ENCODE results near the gene SYNPO2. TPM values are rescaled to one million over a fixed set of nuclear protein-coding genes. Genes with fewer than 3 reads are reported as not detected.

SYNPO2 gene
- total and polyA plus RNA-seq, 10 donors = 3.6 to 72.1 (median 29.0) TPM

DNA sequence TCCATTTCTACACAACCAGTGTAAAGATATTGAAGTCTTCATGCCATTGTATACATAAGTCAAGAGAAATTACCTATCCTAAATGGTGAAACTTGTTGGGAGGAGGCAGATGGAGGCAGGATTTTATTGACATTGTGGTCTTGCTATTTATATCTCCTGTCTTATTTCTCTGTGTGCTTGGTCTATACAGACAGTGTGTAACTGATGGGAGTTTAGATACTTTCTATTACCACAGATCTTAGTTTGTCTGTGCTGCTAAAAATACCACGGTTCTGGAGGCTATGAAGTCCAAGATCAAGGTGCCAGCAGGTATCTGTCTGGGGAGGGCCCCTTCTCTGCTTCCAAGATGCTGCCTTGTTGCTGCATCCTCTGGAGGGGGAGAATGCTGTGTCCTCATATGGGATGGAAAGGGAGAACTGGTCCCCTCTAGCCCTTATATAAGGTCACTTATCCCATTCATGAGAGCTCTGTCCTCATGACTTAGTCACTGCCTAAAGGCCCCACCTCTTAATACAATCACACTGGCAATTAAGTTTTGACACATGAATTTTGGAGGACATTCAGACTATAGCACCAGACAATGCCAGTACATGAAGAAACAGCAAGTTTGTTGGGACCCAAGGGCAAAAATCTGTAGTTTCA, 62.4 kb downstream of the SYNPO2 start:
- H3K4me1 ChIP-seq = peaks cover 0 to 8% (median 0%) of the 10 kb centered on the region in 6 donors
- no peak for DNase-seq
- H3K4me3 ChIP-seq = no peak overlapping the region
- 55 to 72% (median 67%) methylated on average over 1 of the region's 1 CpG for WGBS, 5 donors
- no peaks in the 10 kb centered on the region for H3K36me3 ChIP-seq
- no peak for TF ChIP-seq POLR2AphosphoS5 (IDR thresholded peaks at IDR 0.05)
- TF ChIP-seq, protein P1, sequence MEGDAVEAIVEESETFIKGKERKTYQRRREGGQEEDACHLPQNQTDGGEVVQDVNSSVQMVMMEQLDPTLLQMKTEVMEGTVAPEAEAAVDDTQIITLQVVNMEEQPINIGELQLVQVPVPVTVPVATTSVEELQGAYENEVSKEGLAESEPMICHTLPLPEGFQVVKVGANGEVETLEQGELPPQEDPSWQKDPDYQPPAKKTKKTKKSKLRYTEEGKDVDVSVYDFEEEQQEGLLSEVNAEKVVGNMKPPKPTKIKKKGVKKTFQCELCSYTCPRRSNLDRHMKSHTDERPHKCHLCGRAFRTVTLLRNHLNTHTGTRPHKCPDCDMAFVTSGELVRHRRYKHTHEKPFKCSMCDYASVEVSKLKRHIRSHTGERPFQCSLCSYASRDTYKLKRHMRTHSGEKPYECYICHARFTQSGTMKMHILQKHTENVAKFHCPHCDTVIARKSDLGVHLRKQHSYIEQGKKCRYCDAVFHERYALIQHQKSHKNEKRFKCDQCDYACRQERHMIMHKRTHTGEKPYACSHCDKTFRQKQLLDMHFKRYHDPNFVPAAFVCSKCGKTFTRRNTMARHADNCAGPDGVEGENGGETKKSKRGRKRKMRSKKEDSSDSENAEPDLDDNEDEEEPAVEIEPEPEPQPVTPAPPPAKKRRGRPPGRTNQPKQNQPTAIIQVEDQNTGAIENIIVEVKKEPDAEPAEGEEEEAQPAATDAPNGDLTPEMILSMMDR (IDR thresholded peaks at IDR 0.05 in 8 of 11, conservative IDR thresholded peaks at IDR 0.05 in 3 of 11) = no peak
- TF ChIP-seq POLR2A (IDR thresholded peaks at IDR 0.05) = no peak
- no peaks in the 10 kb centered on the region for H3K9me3 ChIP-seq
- no peaks in the 10 kb centered on the region for H3K27me3 ChIP-seq (replicated peaks in 1 of 7)
- H3K27ac ChIP-seq = no peak overlapping the region
- intact Hi-C loops (cut with DNase I; ENCODE audit: low total_unique reads) = no loop called here

DNA sequence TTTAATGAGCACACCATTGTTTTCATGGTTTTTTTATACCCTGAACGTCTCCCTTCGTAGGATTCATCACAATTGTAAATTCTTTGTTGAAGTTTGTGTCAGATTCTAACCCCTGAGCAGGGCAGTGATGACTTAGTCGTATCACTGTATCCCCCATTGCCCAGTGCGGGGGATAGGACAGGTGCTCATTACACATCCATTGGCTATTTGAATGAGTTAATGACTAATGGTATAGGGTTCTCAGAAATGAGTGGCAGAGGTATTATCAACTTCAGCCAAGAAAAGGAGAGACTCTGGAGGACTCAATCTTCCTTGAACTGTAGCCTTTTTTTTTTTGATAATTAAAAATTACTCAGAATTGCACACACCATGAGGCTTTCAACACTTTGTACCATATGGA, 64.6 kb downstream of the SYNPO2 start:
- TF ChIP-seq, protein P1 (IDR thresholded peaks at IDR 0.05 in 8 of 11, conservative IDR thresholded peaks at IDR 0.05 in 3 of 11) = no peak
- TF ChIP-seq POLR2AphosphoS5 (IDR thresholded peaks at IDR 0.05) = no peak
- TF ChIP-seq POLR2A (IDR thresholded peaks at IDR 0.05) = no peak
- Histone ChIP-seq H3K27me3 (replicated peaks in 1 of 7) (no peaks in the 10 kb centered on the region), H3K4me3 (no peak overlapping the region), H3K27ac (no peak overlapping the region), H3K9me3 (no peaks in the 10 kb centered on the region), H3K36me3 (no peaks in the 10 kb centered on the region), H3K4me1 (peaks cover 0 to 12% (median 0%) of the 10 kb centered on the region in 6 donors)
- no peak for DNase-seq
- intact Hi-C loops (cut with DNase I; ENCODE audit: low total_unique reads) = no loop called here
- WGBS, 5 donors = 41 to 63% (median 59%) methylated on average over 4 of the region's 4 CpGs

DNA sequence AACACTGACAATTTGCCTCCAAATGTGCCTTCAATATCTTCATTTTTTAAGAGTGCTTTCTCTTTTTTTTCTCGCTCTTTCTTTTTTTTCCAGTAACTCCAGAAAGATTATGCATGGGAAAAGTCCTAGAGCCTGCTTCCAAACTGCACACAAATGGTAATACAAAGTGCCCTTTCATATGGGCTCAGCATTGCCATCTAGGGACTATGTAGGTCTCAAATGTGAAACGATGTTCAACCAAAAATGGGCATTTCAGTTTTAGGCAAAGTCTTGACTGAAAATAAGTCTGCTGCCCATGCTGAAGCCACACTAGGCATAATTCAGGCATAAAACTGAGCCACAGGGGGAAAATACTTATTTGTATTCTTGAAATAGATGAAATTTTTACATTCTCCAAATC, 65.6 kb downstream of the SYNPO2 start:
- TF ChIP-seq, protein P1 (IDR thresholded peaks at IDR 0.05 in 8 of 11, conservative IDR thresholded peaks at IDR 0.05 in 3 of 11) = no peak
- no peak for TF ChIP-seq POLR2A (IDR thresholded peaks at IDR 0.05)
- TF ChIP-seq POLR2AphosphoS5 (IDR thresholded peaks at IDR 0.05) = no peak
- Histone ChIP-seq H3K27ac (no peak overlapping the region), H3K27me3 (replicated peaks in 1 of 7) (no peaks in the 10 kb centered on the region), H3K4me1 (peaks cover 0 to 12% (median 0%) of the 10 kb centered on the region in 6 donors), H3K4me3 (no peak overlapping the region), H3K36me3 (no peaks in the 10 kb centered on the region), H3K9me3 (no peaks in the 10 kb centered on the region)
- intact Hi-C loops (cut with DNase I; ENCODE audit: low total_unique reads) = no loop called here
- no peak for DNase-seq
- 51 to 62% (median 57%) methylated on average over 2 of the region's 2 CpGs for WGBS, 5 donors

DNA sequence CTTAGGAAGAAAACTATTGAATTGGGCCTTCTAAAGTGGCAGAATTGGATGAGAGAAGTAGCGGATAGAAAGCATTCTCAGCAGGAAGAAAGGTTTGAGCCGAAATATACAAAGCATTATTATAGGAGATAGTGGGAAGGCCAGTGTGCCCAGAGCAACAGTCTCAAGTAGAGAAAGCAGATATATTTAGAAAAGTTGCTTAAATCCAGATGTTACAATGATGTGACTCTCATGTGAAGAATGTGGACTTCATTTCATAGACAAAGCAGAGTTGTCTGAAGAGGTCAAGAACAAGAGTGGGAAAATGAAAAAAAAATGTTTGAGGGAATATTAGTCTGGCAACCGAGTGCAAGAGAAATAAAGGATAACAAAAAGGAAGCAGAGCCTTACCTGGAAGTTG, 66.9 kb downstream of the SYNPO2 start:
- intact Hi-C loops (cut with DNase I; ENCODE audit: low total_unique reads) = no loop called here
- no peak overlapping the region for H3K4me3 ChIP-seq
- 85 to 92% (median 91%) methylated on average over 3 of the region's 3 CpGs for WGBS, 5 donors
- no peak for DNase-seq
- TF ChIP-seq POLR2A (IDR thresholded peaks at IDR 0.05) (no peak), POLR2AphosphoS5 (IDR thresholded peaks at IDR 0.05) (no peak)
- TF ChIP-seq, protein P1 (IDR thresholded peaks at IDR 0.05 in 8 of 11, conservative IDR thresholded peaks at IDR 0.05 in 3 of 11) = no peak
- peaks cover 0 to 12% (median 0%) of the 10 kb centered on the region in 6 donors for H3K4me1 ChIP-seq
- H3K27ac ChIP-seq = no peak overlapping the region
- no peaks in the 10 kb centered on the region for H3K9me3 ChIP-seq
- no peaks in the 10 kb centered on the region for H3K27me3 ChIP-seq (replicated peaks in 1 of 7)
- no peaks in the 10 kb centered on the region for H3K36me3 ChIP-seq
